ENCODE measurements around the gene STPG4. TPM values are rescaled to one million over a fixed set of nuclear protein-coding genes. Genes with fewer than 3 reads are reported as not detected.
A peak's percentile ranks its signal among the peaks of the same experiment; 100 is the strongest.

Gene STPG4, protein sequence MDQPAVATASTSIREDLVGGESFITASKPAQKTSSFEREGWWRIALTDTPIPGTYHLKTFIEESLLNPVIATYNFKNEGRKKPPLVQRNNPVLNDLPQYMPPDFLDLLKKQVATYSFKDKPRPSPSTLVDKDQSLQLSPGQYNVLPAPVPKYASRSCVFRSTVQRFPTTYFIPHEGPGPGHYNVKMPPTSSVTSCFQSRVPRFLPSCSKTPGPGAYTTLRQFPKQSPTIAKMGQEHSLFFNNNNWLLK
- 0.37 and 0.56 TPM in 2 replicates for total RNA-seq
- long read RNA-seq, partial matches to known transcripts = 0 of 1 reads
- long read RNA-seq, other reads (novel, unspliced or antisense) = 1 of 1 reads

DNA sequence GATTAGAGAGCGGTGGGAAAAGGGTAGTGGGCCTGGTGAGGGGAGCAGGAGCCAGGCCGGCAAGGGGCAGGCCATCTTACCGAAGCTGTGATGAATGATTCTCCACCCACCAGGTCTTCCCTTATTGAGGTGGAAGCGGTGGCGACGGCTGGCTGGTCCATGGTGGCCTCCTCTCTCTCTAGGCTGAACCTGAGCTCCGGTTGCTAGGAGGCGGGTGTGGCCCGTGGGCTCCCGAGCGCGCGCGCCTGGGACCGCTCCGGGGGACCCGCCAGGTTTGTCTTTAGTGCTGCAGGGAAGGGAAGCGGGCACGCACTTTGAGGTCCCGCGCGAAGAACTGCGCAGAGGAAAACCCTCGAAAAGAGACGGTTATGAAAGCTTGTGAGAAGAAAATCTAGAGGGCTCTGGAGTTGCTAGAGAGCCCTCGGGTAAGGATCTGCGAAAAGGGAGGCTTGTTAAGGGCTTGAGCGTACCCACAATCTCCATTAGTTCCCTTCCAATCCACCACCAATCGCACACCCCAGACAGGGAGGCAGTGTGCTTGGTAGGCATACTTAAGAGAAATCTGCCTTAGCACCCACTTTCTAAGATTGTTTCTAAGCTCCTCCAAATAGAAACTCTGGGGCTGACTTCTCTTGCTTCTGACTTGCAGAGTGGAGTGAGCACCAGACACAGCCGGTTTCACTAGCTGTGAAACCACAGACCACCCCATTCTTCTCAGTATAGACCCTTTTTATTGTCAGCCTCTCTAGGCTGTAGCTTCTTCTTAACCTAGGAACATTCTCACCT, at the start of gene STPG4:
Gene STPG4 (minus strand): TSS at position 218 of the 786 bp plus-strand sequence. CDS start 57 bp downstream, at position 161.
- no peaks in the 10 kb centered on the region for H3K27me3 Mint-ChIP-seq (ENCODE audit: unreplicated experiment)
- H3K4me3 Mint-ChIP-seq (ENCODE audit: unreplicated experiment) = no peak within 1 kb of the TSS
- H3K27ac Mint-ChIP-seq (ENCODE audit: unreplicated experiment) = peak within 1 kb of the TSS; percentile 59
- H3K36me3 Mint-ChIP-seq (ENCODE audit: unreplicated experiment) = peaks cover 45% of the 10 kb centered on the region
- H3K4me1 Mint-ChIP-seq (ENCODE audit: unreplicated experiment) = no peaks in the 10 kb centered on the region
- DNase-seq (ENCODE audit: extremely low spot score, unreplicated experiment) = no peak
- H3K9me3 Mint-ChIP-seq (ENCODE audit: unreplicated experiment) = no peaks in the 10 kb centered on the region
- TF ChIP-seq, protein P1, sequence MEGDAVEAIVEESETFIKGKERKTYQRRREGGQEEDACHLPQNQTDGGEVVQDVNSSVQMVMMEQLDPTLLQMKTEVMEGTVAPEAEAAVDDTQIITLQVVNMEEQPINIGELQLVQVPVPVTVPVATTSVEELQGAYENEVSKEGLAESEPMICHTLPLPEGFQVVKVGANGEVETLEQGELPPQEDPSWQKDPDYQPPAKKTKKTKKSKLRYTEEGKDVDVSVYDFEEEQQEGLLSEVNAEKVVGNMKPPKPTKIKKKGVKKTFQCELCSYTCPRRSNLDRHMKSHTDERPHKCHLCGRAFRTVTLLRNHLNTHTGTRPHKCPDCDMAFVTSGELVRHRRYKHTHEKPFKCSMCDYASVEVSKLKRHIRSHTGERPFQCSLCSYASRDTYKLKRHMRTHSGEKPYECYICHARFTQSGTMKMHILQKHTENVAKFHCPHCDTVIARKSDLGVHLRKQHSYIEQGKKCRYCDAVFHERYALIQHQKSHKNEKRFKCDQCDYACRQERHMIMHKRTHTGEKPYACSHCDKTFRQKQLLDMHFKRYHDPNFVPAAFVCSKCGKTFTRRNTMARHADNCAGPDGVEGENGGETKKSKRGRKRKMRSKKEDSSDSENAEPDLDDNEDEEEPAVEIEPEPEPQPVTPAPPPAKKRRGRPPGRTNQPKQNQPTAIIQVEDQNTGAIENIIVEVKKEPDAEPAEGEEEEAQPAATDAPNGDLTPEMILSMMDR (IDR thresholded peaks at IDR 0.05) = no peak

DNA sequence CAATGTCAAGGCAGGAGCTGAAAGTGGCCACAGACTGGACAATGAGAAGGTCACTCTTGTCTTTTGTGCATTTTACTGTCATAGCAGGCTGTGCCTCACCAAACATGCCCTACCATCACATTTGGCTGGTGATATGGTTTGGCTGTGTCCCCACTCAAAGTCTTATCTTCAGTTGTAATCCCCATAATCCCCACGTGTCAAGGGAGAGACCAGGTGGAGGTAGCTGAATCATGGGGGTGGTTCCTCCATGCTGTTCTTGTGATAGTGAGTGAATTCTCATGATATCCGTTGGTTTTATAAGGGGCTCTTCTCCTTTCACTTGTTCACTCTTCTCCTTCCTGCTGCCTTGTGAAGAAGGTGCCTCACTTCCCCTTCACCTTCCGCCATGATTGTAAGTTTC, 49.6 kb upstream of the STPG4 start:
- Mint-ChIP-seq H3K9me3 (ENCODE audit: unreplicated experiment) (no peaks in the 10 kb centered on the region), H3K4me1 (ENCODE audit: unreplicated experiment) (peaks cover 49% of the 10 kb centered on the region), H3K4me3 (ENCODE audit: unreplicated experiment) (no peak overlapping the region), H3K36me3 (ENCODE audit: unreplicated experiment) (no peaks in the 10 kb centered on the region), H3K27ac (ENCODE audit: unreplicated experiment) (no peak overlapping the region), H3K27me3 (ENCODE audit: unreplicated experiment) (no peaks in the 10 kb centered on the region)
- TF ChIP-seq, protein P1 (IDR thresholded peaks at IDR 0.05) = no peak
- peak; percentile 19 for DNase-seq (ENCODE audit: extremely low spot score, unreplicated experiment)

DNA sequence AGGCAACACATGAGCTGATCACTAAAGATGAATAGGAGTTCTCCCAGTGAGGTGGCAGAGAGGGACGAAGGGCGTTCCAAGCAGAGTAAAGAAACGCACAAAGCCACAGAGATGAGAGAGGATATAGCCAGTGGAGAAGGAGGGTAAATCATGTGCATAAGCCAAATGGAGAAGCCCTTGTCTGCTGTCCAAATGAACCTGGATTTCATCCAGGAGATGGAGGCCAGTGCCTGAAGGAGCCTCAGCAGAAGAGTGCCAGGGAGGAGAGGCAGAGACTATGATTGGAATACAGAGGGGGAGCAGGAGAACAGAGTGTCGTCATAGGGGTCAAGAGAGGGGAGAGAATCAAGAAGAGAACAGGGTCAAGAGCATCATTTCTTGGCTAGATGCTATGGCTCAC, 48.9 kb upstream of the STPG4 start:
- no peaks in the 10 kb centered on the region for H3K9me3 Mint-ChIP-seq (ENCODE audit: unreplicated experiment)
- TF ChIP-seq, protein P1 (IDR thresholded peaks at IDR 0.05) = no peak
- peak; percentile 34 for DNase-seq (ENCODE audit: extremely low spot score, unreplicated experiment)
- no peaks in the 10 kb centered on the region for H3K36me3 Mint-ChIP-seq (ENCODE audit: unreplicated experiment)
- no peak overlapping the region for H3K4me3 Mint-ChIP-seq (ENCODE audit: unreplicated experiment)
- H3K27ac Mint-ChIP-seq (ENCODE audit: unreplicated experiment) = no peak overlapping the region
- H3K27me3 Mint-ChIP-seq (ENCODE audit: unreplicated experiment) = no peaks in the 10 kb centered on the region
- peaks cover 51% of the 10 kb centered on the region for H3K4me1 Mint-ChIP-seq (ENCODE audit: unreplicated experiment)

- H3K27ac Mint-ChIP-seq (ENCODE audit: unreplicated experiment) = peak overlapping the region; percentile 86
- H3K9me3 Mint-ChIP-seq (ENCODE audit: unreplicated experiment) = no peaks in the 10 kb centered on the region
- H3K4me3 Mint-ChIP-seq (ENCODE audit: unreplicated experiment) = no peak overlapping the region
- no peaks in the 10 kb centered on the region for H3K27me3 Mint-ChIP-seq (ENCODE audit: unreplicated experiment)
- peaks cover 52% of the 10 kb centered on the region for H3K4me1 Mint-ChIP-seq (ENCODE audit: unreplicated experiment)
- TF ChIP-seq, protein P1 (IDR thresholded peaks at IDR 0.05) = no peak
- no peak for DNase-seq (ENCODE audit: extremely low spot score, unreplicated experiment)
- no peaks in the 10 kb centered on the region for H3K36me3 Mint-ChIP-seq (ENCODE audit: unreplicated experiment)
Observed at GRCh38 chr2:47201224-47201623, 46.1 kb upstream of the STPG4 start.

GRCh38 chr2:47198985-47199451, 43.9 kb upstream of the STPG4 start:
- TF ChIP-seq, protein P1 (IDR thresholded peaks at IDR 0.05) = no peak
- peak; percentile 88 for DNase-seq (ENCODE audit: extremely low spot score, unreplicated experiment)
- Mint-ChIP-seq H3K4me1 (ENCODE audit: unreplicated experiment) (peaks cover 66% of the 10 kb centered on the region), H3K27ac (ENCODE audit: unreplicated experiment) (peak overlapping the region; percentile 88), H3K27me3 (ENCODE audit: unreplicated experiment) (no peaks in the 10 kb centered on the region), H3K4me3 (ENCODE audit: unreplicated experiment) (peak overlapping the region; percentile 31), H3K36me3 (ENCODE audit: unreplicated experiment) (no peaks in the 10 kb centered on the region), H3K9me3 (ENCODE audit: unreplicated experiment) (no peaks in the 10 kb centered on the region)
